Measurements from ENCODE around the gene HDAC8.

HDAC8 gene

DNA sequence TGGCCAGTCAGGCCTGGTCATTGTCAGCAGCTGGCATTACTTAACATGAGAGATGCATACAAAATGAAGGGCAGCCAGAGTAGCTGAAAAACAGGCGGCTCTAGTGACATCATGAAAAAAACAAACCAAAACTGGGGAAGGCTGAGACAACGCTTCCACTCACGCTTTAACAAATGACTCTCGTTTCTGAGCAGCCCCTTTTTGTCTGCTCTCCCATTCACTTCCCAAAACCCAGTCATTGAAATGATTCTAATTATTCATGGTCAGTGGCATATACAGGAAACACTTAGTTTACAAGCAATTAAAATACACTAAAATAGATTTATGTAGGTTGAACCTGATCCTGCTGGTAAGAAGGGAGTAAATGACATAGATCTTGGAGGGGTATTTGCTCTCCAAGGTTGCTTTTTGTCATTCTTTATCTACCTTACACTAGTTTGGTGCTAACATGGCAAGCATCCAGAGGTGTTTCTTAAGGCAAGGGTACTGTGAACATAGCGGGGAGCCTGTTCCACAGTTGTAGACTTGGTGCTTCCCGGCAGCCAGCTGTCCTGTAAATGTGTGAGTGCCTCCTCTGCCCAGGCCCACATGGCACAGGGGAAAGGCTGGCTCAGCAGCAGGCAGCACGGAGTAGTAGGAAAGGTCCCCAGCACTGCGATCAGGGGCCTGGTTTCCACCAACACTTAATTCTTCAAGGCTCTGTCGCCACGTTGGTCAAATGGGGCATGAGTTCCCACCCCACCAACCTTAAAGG, 205.8 kb downstream of the HDAC8 start:
- no peak for DNase-seq (ENCODE audit: low read depth)
- no peak overlapping the region for H3K4me3 ChIP-seq (ENCODE audit: low read length)
- no peak for TF ChIP-seq CTCF (conservative IDR thresholded peaks at IDR 0.05; ENCODE audit: low read depth, low read length)

DNA sequence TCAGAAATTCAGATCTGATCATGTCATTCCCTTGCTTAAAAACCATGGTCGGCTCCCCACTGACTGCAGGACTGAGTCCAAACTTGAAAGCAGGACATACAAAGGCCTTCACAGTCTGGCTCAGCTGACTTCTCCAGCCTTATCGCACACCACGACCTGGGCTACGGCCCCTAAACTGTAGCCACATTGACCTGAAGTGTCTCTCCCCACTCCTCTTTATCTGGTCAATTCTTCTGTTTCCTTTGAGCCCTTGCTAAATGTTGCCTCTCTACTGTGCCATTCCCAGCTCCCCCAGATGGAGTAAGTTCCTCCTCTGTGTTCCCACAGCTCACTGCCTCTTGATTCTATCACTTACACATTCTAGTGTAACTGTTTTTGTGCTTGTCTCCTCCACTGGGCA, 206.5 kb downstream of the HDAC8 start:
- no peak for TF ChIP-seq CTCF (conservative IDR thresholded peaks at IDR 0.05; ENCODE audit: low read depth, low read length)
- DNase-seq (ENCODE audit: low read depth): no peak
- no peak overlapping the region for H3K4me3 ChIP-seq (ENCODE audit: low read length)

- DNase-seq (ENCODE audit: low read depth): no peak
- TF ChIP-seq CTCF (conservative IDR thresholded peaks at IDR 0.05; ENCODE audit: low read depth, low read length): no peak
Observed at GRCh38 chrX:72365126-72365525, 207.5 kb downstream of the HDAC8 start.

GRCh38 chrX:72360326-72360725, 212.3 kb downstream of the HDAC8 start:
- H3K4me3 ChIP-seq (ENCODE audit: low read length): no peak overlapping the region
- DNase-seq (ENCODE audit: low read depth): no peak
- no peak for TF ChIP-seq CTCF (conservative IDR thresholded peaks at IDR 0.05; ENCODE audit: low read depth, low read length)

More at GRCh38 chrX:72365126-72365525, 207.5 kb downstream of the HDAC8 start:
- H3K4me3 ChIP-seq (ENCODE audit: low read length): no peak overlapping the region

DNA sequence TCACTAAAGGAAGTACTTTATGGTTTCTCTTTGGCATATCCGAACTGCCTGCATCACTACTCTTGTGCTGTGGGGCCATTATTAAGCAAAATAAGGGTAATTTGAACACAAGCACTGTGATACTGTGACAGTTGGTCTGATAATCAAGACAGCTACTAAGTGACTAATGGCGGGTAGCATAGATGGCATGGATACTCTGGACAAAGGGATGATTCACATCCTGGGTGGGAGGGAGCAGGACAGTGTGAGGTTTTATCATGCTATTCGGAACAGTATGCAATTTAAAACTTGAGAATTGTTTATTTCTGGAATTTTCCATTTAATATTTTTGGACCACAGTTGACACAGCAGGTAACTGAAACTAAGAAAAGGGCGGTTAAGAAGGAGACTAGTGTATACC, 214.3 kb downstream of the HDAC8 start:
- no peak for DNase-seq (ENCODE audit: low read depth)
- H3K4me3 ChIP-seq (ENCODE audit: low read length): no peak overlapping the region
- no peak for TF ChIP-seq CTCF (conservative IDR thresholded peaks at IDR 0.05; ENCODE audit: low read depth, low read length)

GRCh38 chrX:72352786-72353185, 219.9 kb downstream of the HDAC8 start:
- no peak for DNase-seq (ENCODE audit: low read depth)
- H3K4me3 ChIP-seq (ENCODE audit: low read length): no peak overlapping the region
- TF ChIP-seq CTCF (conservative IDR thresholded peaks at IDR 0.05; ENCODE audit: low read depth, low read length): no peak

DNA sequence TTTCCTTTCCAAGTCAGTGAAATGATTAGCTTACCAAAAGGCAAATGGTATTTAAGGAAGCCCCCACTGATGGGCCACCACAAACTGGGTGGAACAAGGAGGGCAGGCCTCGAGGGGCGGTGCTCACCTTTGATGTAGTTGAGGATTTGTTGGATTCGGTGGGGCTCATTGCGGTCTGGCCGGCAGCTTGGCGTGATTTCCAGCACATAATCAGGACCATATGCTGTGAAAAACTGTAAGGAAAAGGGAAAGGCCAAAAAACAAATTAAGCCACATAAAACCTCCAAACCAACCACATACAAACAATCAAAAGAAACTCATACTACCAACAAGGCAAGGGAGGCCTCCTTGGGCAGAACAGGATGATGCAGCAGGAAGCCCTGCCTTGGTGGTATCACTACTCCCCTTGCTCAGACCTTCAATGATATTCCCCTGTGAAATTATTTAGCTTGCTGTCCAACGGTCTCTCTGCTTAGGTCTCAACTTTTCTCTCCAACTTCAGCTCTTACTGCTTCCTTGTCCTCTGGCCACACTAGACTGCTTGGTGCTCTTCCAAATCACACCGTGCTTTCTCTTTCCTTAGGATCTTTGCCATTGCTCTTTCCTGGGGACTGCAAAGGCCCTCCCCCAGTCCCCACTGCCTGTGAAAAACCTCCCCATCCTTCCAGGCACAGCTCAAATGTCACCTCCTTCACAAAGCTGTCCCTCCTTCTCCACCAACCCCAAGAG, 220.9 kb downstream of the HDAC8 start:
- no peak for DNase-seq (ENCODE audit: low read depth)
- no peak overlapping the region for H3K4me3 ChIP-seq (ENCODE audit: low read length)
- TF ChIP-seq CTCF (conservative IDR thresholded peaks at IDR 0.05; ENCODE audit: low read depth, low read length): no peak

Data from retinal pigment epithelial cell (primary cell).